ENCODE results near the gene PLEKHG5. TPM values are rescaled to one million over a fixed set of nuclear protein-coding genes. Genes with fewer than 3 reads are reported as not detected.

The PLEKHG5 gene
- total and polyA plus RNA-seq, 4 donors = 3.4 to 22.9 (median 10.0) TPM

DNA sequence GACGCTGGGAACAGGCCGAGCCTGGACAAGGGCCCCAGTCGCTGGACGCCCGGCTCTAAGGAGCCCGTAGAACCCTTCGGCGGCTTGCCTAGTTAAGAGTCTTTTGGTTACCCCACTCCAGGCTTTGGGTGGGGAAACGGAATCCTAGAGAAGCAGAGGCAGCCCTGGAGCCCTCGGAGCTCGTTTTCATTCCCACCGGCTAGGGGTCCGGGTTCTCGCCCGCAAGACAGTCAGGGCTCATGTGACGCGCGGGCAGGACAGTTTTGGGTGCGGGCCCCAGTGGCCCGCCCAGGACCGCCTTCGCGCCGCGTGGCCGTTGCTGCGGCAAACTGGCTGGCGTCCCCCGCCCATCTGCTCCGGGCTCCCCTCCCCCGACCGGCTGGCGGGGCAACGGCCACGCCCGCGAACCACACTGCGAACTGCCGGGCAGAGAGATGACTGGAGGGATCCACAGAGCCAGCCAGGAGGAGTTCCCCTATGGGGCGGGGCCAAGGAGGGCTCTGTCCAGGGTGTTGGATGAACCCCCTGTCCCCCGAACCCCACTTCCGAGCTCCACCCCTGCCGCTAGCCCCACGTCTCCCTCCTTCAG, 70.9 kb downstream of the PLEKHG5 start:
- no peak for DNase-seq
- no peak for TF ChIP-seq CTCF (IDR thresholded peaks at IDR 0.05; ENCODE audit: control extremely low read depth, extremely low read depth)
- Histone ChIP-seq H3K27me3 (ENCODE audit: control insufficient read depth in 3 of 3, insufficient read depth in 3 of 3, low read length in 2 of 3) (peaks cover 6 to 76% (median 63%) of the 10 kb centered on the region in 3 donors), H3K4me3 (no peak overlapping the region), H3K4me1 (ENCODE audit: control insufficient read depth in 5 of 5, insufficient read depth in 5 of 5, low read length in 5 of 5) (peaks cover 0 to 26% (median 7%) of the 10 kb centered on the region in 5 donors), H3K9ac (ENCODE audit: insufficient read depth in 1 of 2, low read length in 2 of 2) (no peak overlapping the region), H3K27ac (ENCODE audit: low read depth in 1 of 2, low read length in 1 of 2) (no peak overlapping the region), H3K9me3 (ENCODE audit: control insufficient read depth in 4 of 4, insufficient read depth in 3 of 4, low read length in 3 of 4) (peaks cover 0 to 3% (median 0%) of the 10 kb centered on the region in 4 donors), H3K36me3 (ENCODE audit: control insufficient read depth in 4 of 4, insufficient read depth in 4 of 4, low read length in 4 of 4) (no peaks in the 10 kb centered on the region)
- no peak for ATAC-seq (ENCODE audit: insufficient read depth, low FRiP score)
- WGBS, 2 donors = 5 to 6% methylated on average over 34 to 44 of the region's 44 CpGs

DNA sequence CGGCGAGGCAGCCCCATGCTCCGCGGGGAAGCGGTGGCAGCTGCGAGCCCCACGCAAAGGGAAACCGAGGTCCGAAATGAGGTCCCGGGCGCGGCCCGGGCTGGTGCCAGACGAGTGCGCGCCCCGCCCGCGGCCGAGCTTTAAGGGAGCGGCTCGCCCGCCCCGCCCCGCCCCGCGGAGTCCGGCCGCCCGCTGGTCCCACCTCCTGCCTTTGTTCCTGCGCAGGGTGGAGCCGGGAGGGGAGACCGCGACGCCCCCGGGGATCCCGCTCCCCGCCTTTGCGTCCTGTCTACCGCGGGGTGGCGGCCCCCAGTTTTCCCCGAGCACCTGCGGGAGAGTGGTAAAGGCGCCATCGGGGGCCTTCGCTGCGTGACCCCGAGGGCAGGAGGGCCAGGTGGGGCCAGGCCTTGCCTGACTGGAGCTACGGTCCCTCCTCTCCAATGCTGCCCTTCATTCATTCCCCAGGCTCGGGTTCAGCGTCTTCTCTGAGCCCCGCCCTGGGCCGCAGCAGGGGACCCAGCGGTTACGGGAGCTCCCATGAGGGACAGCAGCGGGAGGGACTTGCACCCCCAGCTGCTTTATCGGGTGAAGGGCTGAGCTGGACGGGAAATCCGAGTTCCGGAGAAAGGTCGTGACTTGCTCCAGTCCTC, 71.5 kb downstream of the PLEKHG5 start, which contains the start of gene HES2:
TSS of gene HES2 (minus strand) at position 116 of the 650 bp plus-strand sequence. CDS start at position 17, 99 bp downstream.
- Histone ChIP-seq H3K4me1 (ENCODE audit: control insufficient read depth in 5 of 5, insufficient read depth in 5 of 5, low read length in 5 of 5) (peaks cover 0 to 23% (median 7%) of the 10 kb centered on the region in 5 donors), H3K9ac (ENCODE audit: insufficient read depth in 1 of 2, low read length in 2 of 2) (no peak within 1 kb of the TSS)

GRCh38 chr1:6419397-6419803, 72.1 kb downstream of the PLEKHG5 start:
- ATAC-seq (ENCODE audit: insufficient read depth, low FRiP score) = no peak
- Histone ChIP-seq H3K27me3 (ENCODE audit: control insufficient read depth in 3 of 3, insufficient read depth in 3 of 3, low read length in 2 of 3) (peaks cover 6 to 82% (median 69%) of the 10 kb centered on the region in 3 donors), H3K36me3 (ENCODE audit: control insufficient read depth in 4 of 4, insufficient read depth in 4 of 4, low read length in 4 of 4) (no peaks in the 10 kb centered on the region), H3K9me3 (ENCODE audit: control insufficient read depth in 4 of 4, insufficient read depth in 3 of 4, low read length in 3 of 4) (no peaks in the 10 kb centered on the region), H3K4me3 (no peak overlapping the region), H3K4me1 (ENCODE audit: control insufficient read depth in 5 of 5, insufficient read depth in 5 of 5, low read length in 5 of 5) (peaks cover 0 to 21% (median 7%) of the 10 kb centered on the region in 5 donors), H3K9ac (ENCODE audit: insufficient read depth in 1 of 2, low read length in 2 of 2) (no peak overlapping the region), H3K27ac (ENCODE audit: low read depth in 1 of 2, low read length in 1 of 2) (no peak overlapping the region)
- TF ChIP-seq CTCF (IDR thresholded peaks at IDR 0.05; ENCODE audit: control extremely low read depth, extremely low read depth) = no peak
- WGBS, 2 donors = 1 to 3% methylated on average over 38 to 48 of the region's 48 CpGs
- DNase-seq = no peak

More for the DNA sequence above, 71.5 kb downstream of the PLEKHG5 start, which contains the start of gene HES2:
- no peak for TF ChIP-seq CTCF (IDR thresholded peaks at IDR 0.05; ENCODE audit: control extremely low read depth, extremely low read depth)
- WGBS, 2 donors = 1 to 2% methylated on average over 53 to 62 of the region's 62 CpGs
- peaks cover 6 to 77% (median 64%) of the 10 kb centered on the region in 3 donors for H3K27me3 ChIP-seq (ENCODE audit: control insufficient read depth in 3 of 3, insufficient read depth in 3 of 3, low read length in 2 of 3)
- no peaks in the 10 kb centered on the region for H3K36me3 ChIP-seq (ENCODE audit: control insufficient read depth in 4 of 4, insufficient read depth in 4 of 4, low read length in 4 of 4)
- H3K4me3 ChIP-seq = no peak within 1 kb of the TSS
- DNase-seq (no peak), ATAC-seq (ENCODE audit: insufficient read depth, low FRiP score) (no peak)
- peaks cover 0 to 2% (median 0%) of the 10 kb centered on the region in 4 donors for H3K9me3 ChIP-seq (ENCODE audit: control insufficient read depth in 4 of 4, insufficient read depth in 3 of 4, low read length in 3 of 4)
- H3K27ac ChIP-seq (ENCODE audit: low read depth in 1 of 2, low read length in 1 of 2) = no peak within 1 kb of the TSS

Data from lung (tissue), 12 donors.